ENCODE results near the gene POLE2. TPM values are rescaled to one million over a fixed set of nuclear protein-coding genes. Genes with fewer than 3 reads are reported as not detected.

Gene POLE2
- total RNA-seq, 1 experiment from 2014 or later, result 11.5 TPM

DNA sequence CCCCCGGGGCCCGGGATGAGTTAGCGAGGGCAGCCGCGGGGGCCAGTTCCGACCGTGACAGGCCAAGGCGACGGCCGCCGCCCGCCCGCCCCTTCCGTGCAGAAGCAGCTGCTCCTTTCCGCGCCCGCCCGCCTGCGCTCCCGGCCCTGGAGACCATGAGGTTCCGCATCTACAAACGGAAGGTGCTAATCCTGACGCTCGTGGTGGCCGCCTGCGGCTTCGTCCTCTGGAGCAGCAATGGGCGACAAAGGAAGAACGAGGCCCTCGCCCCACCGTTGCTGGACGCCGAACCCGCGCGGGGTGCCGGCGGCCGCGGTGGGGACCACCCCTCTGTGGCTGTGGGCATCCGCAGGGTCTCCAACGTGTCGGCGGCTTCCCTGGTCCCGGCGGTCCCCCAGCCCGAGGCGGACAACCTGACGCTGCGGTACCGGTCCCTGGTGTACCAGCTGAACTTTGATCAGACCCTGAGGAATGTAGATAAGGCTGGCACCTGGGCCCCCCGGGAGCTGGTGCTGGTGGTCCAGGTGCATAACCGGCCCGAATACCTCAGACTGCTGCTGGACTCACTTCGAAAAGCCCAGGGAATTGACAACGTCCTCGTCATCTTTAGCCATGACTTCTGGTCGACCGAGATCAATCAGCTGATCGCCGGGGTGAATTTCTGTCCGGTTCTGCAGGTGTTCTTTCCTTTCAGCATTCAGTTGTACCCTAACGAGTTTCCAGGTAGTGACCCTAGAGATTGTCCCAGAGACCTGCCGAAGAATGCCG, 66.7 kb downstream of the POLE2 start:
- Histone ChIP-seq H3K27me3 (ENCODE audit: insufficient read depth, low read depth) (no peaks in the 10 kb centered on the region), H3K9me3 (ENCODE audit: insufficient read depth, low read depth) (no peaks in the 10 kb centered on the region), H3K27ac (peak overlapping the region; percentile 96; the same call in 1 of the 2 replicates), H3K4me3 (peak overlapping the region; percentile 100), H3K4me1 (replicated peaks; ENCODE audit: insufficient read depth) (peaks cover 64% of the 10 kb centered on the region), H2AFZ (peak overlapping the region; percentile 88), H3K79me2 (ENCODE audit: low read depth) (peaks cover 81% of the 10 kb centered on the region), H3K36me3 (ENCODE audit: low read depth) (peaks cover 27% of the 10 kb centered on the region), H3K4me2 (peak overlapping the region; percentile 98), H4K20me1 (ENCODE audit: insufficient read depth) (peaks cover 44% of the 10 kb centered on the region), H3F3A (ENCODE audit: insufficient read depth, low read depth) (peaks cover 47% of the 10 kb centered on the region), H3K9me2 (ENCODE audit: insufficient read depth) (no peaks in the 10 kb centered on the region)
- no TSS peak for BruUV-seq (replicated peaks)
- POLR2A ChIA-PET (ENCODE audit: unreplicated experiment), result interaction anchor here (0.6 kb wide), 1 partner anchor 9 kb away, joined by 3 read pairs; no protein-coding TSS in a partner anchor
- intact Hi-C loops (cut with micrococcal nuclease; ENCODE audit: unreplicated experiment), result loop anchor here (5.0 kb wide), 1 partner anchor 34 kb away; the partner anchor contains the start of gene RPS29
- peak in 1 of 2 experiments; percentile 46 for DNase-seq
- TF ChIP-seq EZH2 (IDR thresholded peaks at IDR 0.05; ENCODE audit: low read depth) (no peak), CTCF (conservative IDR thresholded peaks at IDR 0.05) (no peak)
- CTCF ChIA-PET, result interaction anchor here (0.5 to 2.0 kb wide), 5 partner anchors 13 to 308 kb away, joined by 3 to 10 read pairs (median 6); no protein-coding TSS in a partner anchor

DNA sequence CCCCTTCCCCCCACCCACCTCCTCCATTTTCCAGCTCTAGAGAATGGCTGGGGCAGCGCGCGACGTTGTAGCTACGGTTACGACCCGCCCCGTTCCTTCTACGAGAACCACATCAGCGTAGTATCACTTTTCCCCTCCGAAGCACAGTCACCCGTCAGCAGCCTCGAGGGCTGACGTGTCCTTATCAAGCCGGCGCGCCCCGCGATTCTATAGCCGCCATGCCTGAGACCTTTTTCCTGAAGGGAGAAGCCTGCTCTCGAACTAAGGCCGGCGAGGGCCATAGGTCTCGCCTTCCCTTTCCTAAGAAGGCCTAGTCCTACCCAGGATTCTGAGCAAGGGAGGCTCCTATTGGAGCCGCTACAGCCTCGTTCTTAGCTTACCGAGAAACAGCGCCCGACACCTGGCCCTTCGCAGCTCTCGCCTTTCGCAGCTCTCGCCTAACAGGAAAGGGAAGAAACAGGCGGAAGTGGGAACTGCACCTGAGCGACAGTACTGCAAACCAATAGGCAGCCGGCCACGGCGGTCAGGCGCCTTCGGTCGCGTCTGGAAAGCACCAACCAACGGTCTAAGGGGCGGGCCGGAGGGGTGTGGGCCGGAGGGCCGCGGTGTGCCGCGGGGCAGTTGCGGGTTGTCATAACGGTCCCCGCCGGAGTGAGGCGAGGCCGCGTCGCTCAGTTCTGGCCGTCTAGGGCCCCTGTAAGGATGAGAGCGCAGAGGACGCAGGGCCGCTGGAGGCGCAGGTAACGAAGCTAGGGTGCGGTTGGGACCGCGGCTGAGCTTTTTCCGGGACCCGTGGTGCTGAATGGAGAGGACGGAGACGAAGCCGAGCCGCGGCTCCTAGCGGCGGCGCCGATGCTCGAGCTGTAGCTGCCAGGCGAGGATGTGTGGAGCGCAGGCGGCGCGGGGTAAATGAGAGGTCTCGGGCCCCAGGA, 67.6 kb downstream of the POLE2 start, which contains the start of the genes MGAT2 and RPL36AL:
MGAT2 (plus strand) TSS at position 618 of the 932 bp plus-strand sequence. CDS start 470 bp downstream, outside the sequence.
RPL36AL (minus strand) TSS at position 445 of the 932 bp plus-strand sequence. CDS start 1,522 bp downstream, outside the sequence.
- TSS peak; percentile 75 for BruUV-seq (replicated peaks)
- Histone ChIP-seq H3K4me2 (peak within 1 kb of the TSS; percentile 98), H3K27ac (peak within 1 kb of the TSS; percentile 96), H3K27me3 (ENCODE audit: insufficient read depth, low read depth) (no peaks in the 10 kb centered on the region), H4K20me1 (ENCODE audit: insufficient read depth) (peaks cover 44% of the 10 kb centered on the region), H3K4me1 (replicated peaks; ENCODE audit: insufficient read depth) (peaks cover 61% of the 10 kb centered on the region), H3K79me2 (ENCODE audit: low read depth) (peaks cover 76% of the 10 kb centered on the region), H3K9me3 (ENCODE audit: insufficient read depth, low read depth) (no peaks in the 10 kb centered on the region), H3F3A (ENCODE audit: insufficient read depth, low read depth) (peaks cover 53% of the 10 kb centered on the region), H3K9me2 (ENCODE audit: insufficient read depth) (no peaks in the 10 kb centered on the region), H3K4me3 (peak within 1 kb of the TSS; percentile 100), H3K36me3 (ENCODE audit: low read depth) (peaks cover 24% of the 10 kb centered on the region), H2AFZ (peak within 1 kb of the TSS; percentile 88)
- ChIA-PET POLR2A (ENCODE audit: unreplicated experiment) (interaction anchor here (0.5 to 1.2 kb wide), 8 partner anchors 19 to 442 kb away, joined by 3 to 10 read pairs (median 4); partner anchors contain the start of gene RPS29), CTCF (interaction anchor here (0.6 to 2.0 kb wide), 4 partner anchors 14 to 159 kb away, joined by 3 to 10 read pairs (median 4); partner anchors contain the start of gene RPS29)
- peak; percentile 92 to 98 for DNase-seq
- intact Hi-C loops (cut with micrococcal nuclease; ENCODE audit: unreplicated experiment), result loop anchor here (1.0 to 5.0 kb wide), 3 partner anchors 22 to 912 kb away; partner anchors contain the start of genes LRR1, MAP4K5 and RPS29
- no peak for TF ChIP-seq EZH2 (IDR thresholded peaks at IDR 0.05; ENCODE audit: low read depth)
- TF ChIP-seq CTCF (conservative IDR thresholded peaks at IDR 0.05), result no peak
